ENCODE results near the gene SLC6A8.

The SLC6A8 gene

DNA sequence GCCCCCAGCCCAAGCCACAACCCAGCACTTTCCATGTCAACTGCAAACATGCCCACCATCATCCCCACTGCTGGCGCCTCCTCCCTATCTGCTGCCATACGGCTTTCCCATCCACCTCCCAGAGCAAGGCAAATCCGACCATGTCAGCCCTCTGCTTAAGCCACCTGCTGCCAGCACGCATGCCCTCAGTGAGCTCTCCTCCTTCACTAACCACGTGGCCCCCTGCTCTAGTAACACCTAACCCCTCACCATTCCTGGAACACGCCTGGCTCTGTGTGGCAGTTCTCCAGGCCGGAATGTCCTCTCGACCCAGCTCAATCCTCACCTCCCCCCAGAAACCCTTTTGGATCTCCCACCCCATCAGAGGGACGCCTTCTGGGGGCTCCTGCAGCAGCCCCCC lies 19.1 kb downstream of the SLC6A8 start:
- DNase-seq = no peak

DNA sequence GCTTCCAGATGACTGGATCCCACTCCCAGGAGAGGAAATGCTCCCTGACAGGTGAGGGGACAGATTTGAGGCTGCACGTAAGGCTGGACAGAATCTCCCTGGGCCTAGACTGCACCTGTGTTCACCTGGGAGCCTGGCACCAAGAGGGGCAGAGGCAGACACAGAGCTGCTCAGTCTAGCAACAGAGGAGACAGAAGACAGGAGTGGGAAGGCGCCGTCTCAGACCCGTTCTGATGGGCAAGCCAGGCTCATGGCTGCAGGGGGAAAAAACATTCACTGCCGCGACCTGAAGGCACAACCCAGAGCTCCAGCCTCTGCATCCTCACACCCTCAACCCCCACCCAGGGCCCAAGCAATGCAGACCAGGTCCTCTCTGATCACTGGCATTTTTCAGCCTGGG lies 19.7 kb downstream of the SLC6A8 start:
- DNase-seq = no peak

DNA sequence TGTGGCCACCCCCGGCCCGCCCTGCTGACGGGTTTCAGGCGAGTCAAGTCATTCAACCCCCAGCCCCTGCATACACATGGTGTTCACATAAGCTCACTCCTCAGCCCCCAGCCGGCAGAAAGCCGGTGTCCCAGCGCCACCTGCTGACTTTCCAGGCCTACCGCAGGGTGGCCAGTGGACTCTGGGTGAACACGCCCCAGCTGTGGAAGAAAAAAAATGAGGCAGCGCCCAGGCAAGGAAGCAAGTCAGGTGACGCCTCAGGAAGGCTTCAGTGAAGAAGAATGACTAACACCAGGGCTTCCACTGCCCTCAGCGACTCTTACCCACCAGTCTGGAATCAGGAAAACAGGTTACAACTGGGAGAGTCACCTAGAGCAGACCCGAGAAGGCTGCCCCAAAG lies 20.7 kb downstream of the SLC6A8 start:
- peak in 42 of 51 donors; percentile 3 to 74 (median 41) for DNase-seq

- no peak for DNase-seq
These were observed 22.3 kb downstream of the SLC6A8 start for GRCh38 chrX:153709726-153710674.

GRCh38 chrX:153714256-153714655 lies 26.5 kb downstream of the SLC6A8 start:
- no peak for DNase-seq

DNA sequence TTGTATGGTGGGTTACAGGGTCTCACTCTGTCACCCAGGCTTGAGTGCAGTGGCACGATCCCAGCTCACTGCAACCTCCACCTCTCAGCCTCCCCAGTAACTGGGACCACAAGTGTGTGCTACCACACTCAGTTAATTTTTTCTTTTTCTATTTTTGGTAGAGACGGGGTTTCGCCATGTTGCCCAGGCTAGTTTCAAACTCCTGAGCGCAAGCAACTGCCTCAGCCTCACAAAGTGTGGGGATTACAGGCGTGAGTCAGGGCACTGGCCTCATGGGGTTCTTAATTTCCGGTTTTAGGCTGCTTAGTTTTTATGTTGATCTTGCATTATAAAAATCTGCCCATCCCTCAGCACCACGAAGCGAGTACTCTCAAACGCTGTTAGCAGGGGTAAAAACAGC lies 29.7 kb downstream of the SLC6A8 start:
- no peak for DNase-seq

GRCh38 chrX:153719238-153719637 lies 31.5 kb downstream of the SLC6A8 start:
- no peak for DNase-seq

DNA sequence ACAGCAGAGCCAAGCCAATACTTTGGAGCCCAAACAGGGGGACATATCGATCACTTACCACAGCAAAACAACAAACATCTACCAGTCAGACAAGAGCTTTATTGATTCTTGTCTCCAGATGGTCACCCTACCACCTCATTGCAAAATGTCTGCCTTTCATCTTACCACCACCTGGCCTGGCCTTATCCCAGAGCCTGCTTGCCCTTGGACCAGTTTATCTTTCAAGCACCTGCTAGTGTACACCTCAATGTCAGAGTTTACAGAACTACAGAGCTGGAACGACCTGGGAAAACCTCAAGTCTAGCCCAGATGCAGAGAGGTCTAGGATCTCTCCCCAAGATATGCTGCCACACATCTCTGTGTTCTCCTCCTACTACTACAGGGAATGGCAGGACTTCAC lies 32.0 kb downstream of the SLC6A8 start:
- no peak for DNase-seq

DNA sequence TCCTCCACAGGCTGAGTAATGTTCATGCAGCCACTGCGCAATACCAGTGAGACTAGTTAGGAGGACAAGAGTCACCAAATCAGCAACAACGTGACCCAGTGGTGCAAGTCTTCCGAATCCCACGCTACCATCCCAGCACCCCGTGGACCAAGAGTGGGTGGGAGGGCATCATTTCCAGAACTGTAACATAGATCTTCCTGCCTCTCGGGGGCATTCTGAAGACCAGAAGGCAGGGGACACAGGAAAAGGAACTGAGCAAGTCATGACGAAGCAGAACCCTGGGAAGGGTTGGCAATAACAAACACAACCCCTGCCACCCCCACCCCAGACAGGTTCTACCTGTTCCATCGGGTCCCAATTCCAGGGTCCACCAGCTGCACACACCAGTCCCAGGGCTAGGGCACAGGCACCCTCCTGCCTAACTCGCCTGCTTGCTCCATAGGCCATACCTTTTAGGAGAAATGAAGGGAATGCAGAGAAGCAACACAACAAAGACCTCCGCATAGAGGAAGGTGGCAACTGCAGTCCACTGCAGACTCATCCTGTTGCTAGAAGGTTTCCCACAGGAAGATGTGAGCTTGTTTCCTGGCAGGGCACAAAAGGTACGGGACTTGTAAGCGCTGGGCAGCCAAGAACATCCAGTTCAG lies 35.1 kb downstream of the SLC6A8 start:
- no peak for DNase-seq

GRCh38 chrX:153723351-153724251 lies 35.9 kb downstream of the SLC6A8 start:
- DNase-seq = no peak

DNA sequence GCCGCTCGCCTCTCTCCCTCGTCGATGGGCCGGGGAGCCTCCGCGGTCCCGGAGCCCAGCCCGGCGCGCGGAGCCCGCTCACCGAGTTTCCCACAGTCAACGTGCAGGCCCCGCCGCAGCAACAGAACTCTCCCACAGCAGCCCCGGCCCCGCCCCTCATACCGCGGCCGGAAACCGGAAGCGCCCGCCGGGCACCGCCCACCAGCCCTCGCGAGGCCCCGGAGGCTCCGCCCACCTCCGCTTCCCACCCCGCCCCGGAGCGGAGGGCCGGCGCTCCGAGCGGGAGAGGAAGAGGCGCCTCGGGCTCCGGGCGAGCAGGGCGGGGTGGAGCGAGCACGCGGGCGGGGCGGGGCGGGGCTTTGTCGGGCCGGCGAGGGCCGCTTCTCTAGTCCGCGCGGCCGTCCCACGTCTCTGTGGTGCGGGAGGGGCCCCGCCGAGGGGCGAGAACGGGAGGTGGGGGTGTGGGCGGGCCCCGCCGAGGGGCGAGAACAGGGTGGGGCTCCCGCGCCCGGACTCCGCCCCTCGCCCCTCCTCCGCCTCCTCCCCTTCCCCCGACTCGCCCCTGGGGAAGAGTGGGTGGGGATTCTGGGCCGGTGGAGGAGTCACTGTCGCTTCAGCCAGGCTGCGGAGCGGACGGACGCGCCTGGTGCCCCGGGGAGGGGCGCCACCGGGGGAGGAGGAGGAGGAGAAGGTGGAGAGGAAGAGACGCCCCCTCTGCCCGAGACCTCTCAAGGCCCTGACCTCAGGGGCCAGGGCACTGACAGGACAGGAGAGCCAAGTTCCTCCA lies 36.7 kb downstream of the SLC6A8 start, which contains the start of the genes ABCD1 and BCAP31:
Gene ABCD1 (plus strand): TSS at position 605 of the 787 bp plus-strand sequence. CDS start 411 bp downstream, outside the sequence.
Gene BCAP31 (minus strand): TSS at position 136 of the 787 bp plus-strand sequence. CDS start 1,143 bp downstream, outside the sequence.
- peak in 50 of 51 donors; percentile 33 to 93 (median 81) for DNase-seq

DNA sequence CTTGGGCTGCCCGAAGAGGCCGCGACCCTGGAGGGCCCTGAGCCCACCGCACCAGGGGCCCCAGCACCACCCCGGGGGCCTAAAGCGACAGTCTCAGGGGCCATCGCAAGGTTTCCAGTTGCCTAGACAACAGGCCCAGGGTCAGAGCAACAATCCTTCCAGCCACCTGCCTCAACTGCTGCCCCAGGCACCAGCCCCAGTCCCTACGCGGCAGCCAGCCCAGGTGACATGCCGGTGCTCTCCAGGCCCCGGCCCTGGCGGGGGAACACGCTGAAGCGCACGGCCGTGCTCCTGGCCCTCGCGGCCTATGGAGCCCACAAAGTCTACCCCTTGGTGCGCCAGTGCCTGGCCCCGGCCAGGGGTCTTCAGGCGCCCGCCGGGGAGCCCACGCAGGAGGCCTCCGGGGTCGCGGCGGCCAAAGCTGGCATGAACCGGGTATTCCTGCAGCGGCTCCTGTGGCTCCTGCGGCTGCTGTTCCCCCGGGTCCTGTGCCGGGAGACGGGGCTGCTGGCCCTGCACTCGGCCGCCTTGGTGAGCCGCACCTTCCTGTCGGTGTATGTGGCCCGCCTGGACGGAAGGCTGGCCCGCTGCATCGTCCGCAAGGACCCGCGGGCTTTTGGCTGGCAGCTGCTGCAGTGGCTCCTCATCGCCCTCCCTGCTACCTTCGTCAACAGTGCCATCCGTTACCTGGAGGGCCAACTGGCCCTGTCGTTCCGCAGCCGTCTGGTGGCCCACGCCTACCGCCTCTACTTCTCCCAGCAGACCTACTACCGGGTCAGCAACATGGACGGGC lies 37.5 kb downstream of the SLC6A8 start:
- no peak for DNase-seq

DNA sequence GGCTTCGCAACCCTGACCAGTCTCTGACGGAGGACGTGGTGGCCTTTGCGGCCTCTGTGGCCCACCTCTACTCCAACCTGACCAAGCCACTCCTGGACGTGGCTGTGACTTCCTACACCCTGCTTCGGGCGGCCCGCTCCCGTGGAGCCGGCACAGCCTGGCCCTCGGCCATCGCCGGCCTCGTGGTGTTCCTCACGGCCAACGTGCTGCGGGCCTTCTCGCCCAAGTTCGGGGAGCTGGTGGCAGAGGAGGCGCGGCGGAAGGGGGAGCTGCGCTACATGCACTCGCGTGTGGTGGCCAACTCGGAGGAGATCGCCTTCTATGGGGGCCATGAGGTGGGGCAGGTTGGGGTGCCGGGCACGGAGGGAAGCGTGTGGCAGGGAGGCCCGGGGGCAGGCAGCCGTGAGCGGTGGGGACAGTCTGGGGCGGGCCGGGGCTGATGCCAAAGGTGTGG lies 38.1 kb downstream of the SLC6A8 start:
- DNase-seq = peak in 1 of 51 donors; percentile 9

- peak in 33 of 51 donors; percentile 6 to 83 (median 53) for DNase-seq
These were observed 38.8 kb downstream of the SLC6A8 start for GRCh38 chrX:153726286-153727122.

- DNase-seq = peak in 44 of 51 donors; percentile 5 to 83 (median 59)
These were observed 39.6 kb downstream of the SLC6A8 start for GRCh38 chrX:153727123-153727931.

- DNase-seq = no peak
These were observed 40.4 kb downstream of the SLC6A8 start for GRCh38 chrX:153728095-153728494.

- no peak for DNase-seq
These were observed 41.4 kb downstream of the SLC6A8 start for GRCh38 chrX:153728951-153729631.
